ENCODE results near the gene FCN1. TPM values are rescaled to one million over a fixed set of nuclear protein-coding genes. Genes with fewer than 3 reads are reported as not detected.

Gene FCN1
- total and polyA plus RNA-seq, 2 of the 8 experiments (the other 6 are each of a cell fraction or from before 2014, with no cell fraction given): not detected

DNA sequence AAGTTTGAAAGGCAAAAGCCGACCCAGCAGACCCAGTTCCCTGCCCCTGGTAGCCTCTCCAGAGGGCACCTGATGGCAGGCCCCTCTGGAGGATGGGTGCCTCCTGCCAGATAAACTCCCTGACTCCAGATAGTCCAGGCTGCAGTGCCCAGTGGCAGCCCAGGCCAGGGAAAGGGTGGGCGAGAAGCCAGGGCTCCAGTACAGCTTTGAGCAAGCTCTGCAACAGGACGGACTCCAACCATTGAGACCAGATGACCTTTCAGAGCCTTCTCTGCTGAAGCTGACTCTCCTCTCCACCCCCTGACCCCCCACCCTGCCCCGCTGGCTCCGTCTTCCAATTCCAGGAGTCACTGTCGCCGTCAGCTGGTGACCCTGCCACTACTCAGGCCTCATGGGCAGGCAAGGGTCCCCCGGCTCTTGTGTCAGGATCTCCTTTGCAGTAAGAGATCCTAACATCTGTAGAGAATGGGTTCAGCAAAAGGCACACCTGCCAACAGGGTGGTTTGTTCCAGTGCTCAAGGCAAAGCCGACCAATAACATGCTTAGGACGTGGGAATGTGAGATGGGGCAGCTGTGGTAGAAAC is 15.5 kb upstream of the FCN1 start:
- Histone ChIP-seq H2AFZ (ENCODE audit: low read length) (no peak overlapping the region), H3K4me2 (ENCODE audit: insufficient read depth in 1 of 2, low read depth in 2 of 2, low read length in 2 of 2) (no peak overlapping the region), H2AK5ac (ENCODE audit: low read depth, low read length) (no peak overlapping the region), H2BK20ac (ENCODE audit: low read length) (no peak overlapping the region), H4K20me1 (replicated peaks in 1 of 2; ENCODE audit: control insufficient read depth in 1 of 2, insufficient read depth in 2 of 2, low read length in 2 of 2) (no peaks in the 10 kb centered on the region), H4K5ac (ENCODE audit: insufficient read length, low read depth, low read length) (no peak overlapping the region), H3K79me1 (ENCODE audit: low read depth, low read length) (no peaks in the 10 kb centered on the region), H3K23me2 (ENCODE audit: low read depth, low read length) (no peaks in the 10 kb centered on the region), H3K36me3 (ENCODE audit: control insufficient read depth in 2 of 4, insufficient read depth in 4 of 4, low read length in 3 of 4) (no peaks in the 10 kb centered on the region), H3K23ac (ENCODE audit: insufficient read length) (no peak overlapping the region), H3K18ac (ENCODE audit: extremely low read depth, low read length) (no peak overlapping the region), H3K79me2 (ENCODE audit: control insufficient read depth in 1 of 2, insufficient read depth in 2 of 2, low read length in 2 of 2) (no peaks in the 10 kb centered on the region), H2BK15ac (ENCODE audit: low read length) (no peak overlapping the region), H3K14ac (ENCODE audit: insufficient read length) (no peak overlapping the region), H3K4ac (replicated peaks; ENCODE audit: insufficient read length, low read depth, low read length) (no peak overlapping the region), H2BK5ac (ENCODE audit: low read depth, low read length) (no peak overlapping the region), H2BK12ac (ENCODE audit: low read depth, low read length) (no peak overlapping the region), H3K27me3 (replicated peaks in 1 of 4; ENCODE audit: control insufficient read depth in 3 of 4, extremely low read depth in 1 of 4, insufficient read depth in 3 of 4, low read length in 3 of 4) (no peaks in the 10 kb centered on the region), H4K91ac (replicated peaks; ENCODE audit: insufficient read length, low read length) (no peak overlapping the region), H2BK120ac (replicated peaks; ENCODE audit: low read depth, low read length) (no peak overlapping the region), H4K8ac (ENCODE audit: extremely low read depth, insufficient read depth, low read length) (no peak overlapping the region), H3K4me3 (ENCODE audit: extremely low read depth in 1 of 4, insufficient read depth in 2 of 4, low read depth in 3 of 4, low read length in 4 of 4) (no peak overlapping the region), H3K9ac (replicated peaks in 1 of 4; ENCODE audit: extremely low read depth in 1 of 4, low read depth in 3 of 4, low read length in 3 of 4) (no peak overlapping the region), H3K4me1 (replicated peaks in 1 of 4; ENCODE audit: control insufficient read depth in 3 of 4, insufficient read depth in 4 of 4, low read length in 3 of 4) (peaks cover 0 to 7% (median 3%) of the 10 kb centered on the region in 4 experiments; a peak in 4 of 7 replicates), H3K9me3 (ENCODE audit: insufficient read depth in 2 of 2, low read depth in 1 of 2, low read length in 1 of 2) (no peaks in the 10 kb centered on the region), H3K56ac (replicated peaks; ENCODE audit: insufficient read length, low read depth, low read length) (no peak overlapping the region), H3K27ac (ENCODE audit: low read depth, low read length) (no peak overlapping the region)
- CTCF ChIA-PET (ENCODE audit: partially characterized antibody): interaction anchor here (1.0 kb wide), 1 partner anchor 150 kb away, joined by 3 read pairs; no protein-coding TSS in a partner anchor
- TF ChIP-seq SIRT6 (IDR thresholded peaks at IDR 0.05; ENCODE audit: low read length): no peak
- DNase-seq (ENCODE audit: low read depth in 1 of 2, low spot score in 2 of 2) (no peak), FAIRE-seq (no peak)
- 94% methylated on average over 9 of the region's 10 CpGs; no CpG with 5 or more reads in 1 of the 2 experiments for WGBS, 2 experiments (ENCODE audit: extremely low coverage in 1 of 2, insufficient coverage in 1 of 2, insufficient read length in 1 of 2, insufficient replicate concordance in 2 of 2, low coverage in 1 of 2, low lambda C conversion rate in 2 of 2, missing lambda C conversion rate in 1 of 2)
- POLR2A ChIA-PET (ENCODE audit: partially characterized antibody): interaction anchor here (0.7 kb wide), 1 partner anchor 181 kb away, joined by 3 read pairs; no protein-coding TSS in a partner anchor

Data from H1 (cell line).